ENCODE data around the gene INPP5E.

DNA sequence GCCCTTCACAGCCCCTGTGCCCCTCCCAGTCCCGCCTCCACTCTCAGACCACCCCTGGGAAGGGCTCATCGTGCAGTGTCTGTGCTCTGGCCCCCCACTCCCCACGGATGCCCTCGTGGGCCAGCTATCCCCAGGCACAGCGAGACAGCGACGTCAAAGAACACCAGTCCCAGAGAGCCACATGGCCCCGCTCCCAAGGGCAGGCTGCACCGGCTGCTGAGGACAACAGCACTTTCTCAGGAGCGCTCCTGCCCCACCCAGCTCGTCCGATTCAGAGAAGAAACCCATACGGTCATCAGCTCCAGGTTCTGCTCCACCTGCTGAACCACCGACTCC is 34.9 kb downstream of the INPP5E start:
- TF ChIP-seq POLR2A (IDR thresholded peaks at IDR 0.05), result no peak
- TF ChIP-seq, protein P1, sequence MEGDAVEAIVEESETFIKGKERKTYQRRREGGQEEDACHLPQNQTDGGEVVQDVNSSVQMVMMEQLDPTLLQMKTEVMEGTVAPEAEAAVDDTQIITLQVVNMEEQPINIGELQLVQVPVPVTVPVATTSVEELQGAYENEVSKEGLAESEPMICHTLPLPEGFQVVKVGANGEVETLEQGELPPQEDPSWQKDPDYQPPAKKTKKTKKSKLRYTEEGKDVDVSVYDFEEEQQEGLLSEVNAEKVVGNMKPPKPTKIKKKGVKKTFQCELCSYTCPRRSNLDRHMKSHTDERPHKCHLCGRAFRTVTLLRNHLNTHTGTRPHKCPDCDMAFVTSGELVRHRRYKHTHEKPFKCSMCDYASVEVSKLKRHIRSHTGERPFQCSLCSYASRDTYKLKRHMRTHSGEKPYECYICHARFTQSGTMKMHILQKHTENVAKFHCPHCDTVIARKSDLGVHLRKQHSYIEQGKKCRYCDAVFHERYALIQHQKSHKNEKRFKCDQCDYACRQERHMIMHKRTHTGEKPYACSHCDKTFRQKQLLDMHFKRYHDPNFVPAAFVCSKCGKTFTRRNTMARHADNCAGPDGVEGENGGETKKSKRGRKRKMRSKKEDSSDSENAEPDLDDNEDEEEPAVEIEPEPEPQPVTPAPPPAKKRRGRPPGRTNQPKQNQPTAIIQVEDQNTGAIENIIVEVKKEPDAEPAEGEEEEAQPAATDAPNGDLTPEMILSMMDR (IDR thresholded peaks at IDR 0.05), result no peak

All from uterus (tissue), 2 donors.